HG02610 (cell line): Measurements from ENCODE around the gene NOS3.
"Not testable (repeated sequence)": the region's sequence is repeated elsewhere in the genome, so short reads cannot be mapped to it uniquely, and the experiment has no call there.

Source experiments
- ATAC-seq: cut with Tn5 transposase; IDR thresholded peaks from one replicate; pipeline ENCODE4 v1.9.1; 2021; ENCODE audit warnings: mild to moderate bottlenecking, moderate library complexity; ENCODE audit not compliant: unreplicated experiment

The NOS3 gene

DNA sequence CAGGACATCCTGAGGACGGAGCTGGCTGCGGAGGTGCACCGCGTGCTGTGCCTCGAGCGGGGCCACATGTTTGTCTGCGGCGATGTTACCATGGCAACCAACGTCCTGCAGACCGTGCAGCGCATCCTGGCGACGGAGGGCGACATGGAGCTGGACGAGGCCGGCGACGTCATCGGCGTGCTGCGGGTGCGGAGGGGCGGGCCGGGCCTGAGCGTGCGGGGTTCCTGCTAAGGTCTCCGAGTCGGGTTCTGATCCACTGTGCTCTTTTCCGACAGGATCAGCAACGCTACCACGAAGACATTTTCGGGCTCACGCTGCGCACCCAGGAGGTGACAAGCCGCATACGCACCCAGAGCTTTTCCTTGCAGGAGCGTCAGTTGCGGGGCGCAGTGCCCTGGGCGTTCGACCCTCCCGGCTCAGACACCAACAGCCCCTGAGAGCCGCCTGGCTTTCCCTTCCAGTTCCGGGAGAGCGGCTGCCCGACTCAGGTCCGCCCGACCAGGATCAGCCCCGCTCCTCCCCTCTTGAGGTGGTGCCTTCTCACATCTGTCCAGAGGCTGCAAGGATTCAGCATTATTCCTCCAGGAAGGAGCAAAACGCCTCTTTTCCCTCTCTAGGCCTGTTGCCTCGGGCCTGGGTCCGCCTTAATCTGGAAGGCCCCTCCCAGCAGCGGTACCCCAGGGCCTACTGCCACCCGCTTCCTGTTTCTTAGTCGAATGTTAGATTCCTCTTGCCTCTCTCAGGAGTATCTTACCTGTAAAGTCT lies 23.1 kb downstream of the NOS3 start:
- peak; percentile 43 for ATAC-seq

DNA sequence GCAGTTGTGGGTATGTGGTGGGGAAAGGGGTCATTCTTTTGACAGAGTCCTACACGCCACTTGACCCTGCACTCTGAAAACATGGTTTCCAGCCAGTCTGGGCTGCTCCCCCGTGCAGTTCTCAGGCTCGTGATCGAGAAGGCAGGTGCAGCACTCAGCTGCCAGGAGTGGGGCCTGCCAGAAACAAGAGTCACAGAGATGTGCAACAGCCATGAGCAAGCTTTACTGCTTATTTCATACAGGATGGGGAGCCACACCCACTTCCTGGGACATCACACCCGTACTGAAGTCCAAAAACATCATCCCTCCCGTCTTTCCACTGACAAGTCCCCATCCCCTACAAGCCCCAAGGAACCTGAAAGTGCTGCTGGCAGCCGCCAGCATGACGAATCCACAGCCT lies 24.1 kb downstream of the NOS3 start:
- ATAC-seq, result no peak

DNA sequence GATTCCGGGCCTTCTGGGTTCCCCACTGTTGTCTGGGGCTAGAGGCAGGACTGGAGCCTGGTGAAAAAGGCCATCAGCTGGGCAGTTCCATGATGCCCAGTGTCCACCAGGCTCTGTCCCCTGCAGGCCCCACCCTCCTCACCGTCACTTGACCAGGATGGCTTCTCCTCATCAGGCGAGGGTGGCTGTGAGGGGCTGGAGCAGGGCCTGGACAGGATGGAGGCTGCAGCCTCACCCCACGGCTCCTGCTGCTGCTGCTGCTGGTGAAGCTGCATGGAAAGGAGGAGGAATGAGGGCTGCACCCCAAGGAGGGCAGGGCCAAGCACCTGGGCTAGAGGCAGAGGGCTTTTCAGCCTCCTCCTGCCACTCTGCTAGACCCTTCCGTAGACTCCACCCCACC lies 25.1 kb downstream of the NOS3 start:
- no peak for ATAC-seq

DNA sequence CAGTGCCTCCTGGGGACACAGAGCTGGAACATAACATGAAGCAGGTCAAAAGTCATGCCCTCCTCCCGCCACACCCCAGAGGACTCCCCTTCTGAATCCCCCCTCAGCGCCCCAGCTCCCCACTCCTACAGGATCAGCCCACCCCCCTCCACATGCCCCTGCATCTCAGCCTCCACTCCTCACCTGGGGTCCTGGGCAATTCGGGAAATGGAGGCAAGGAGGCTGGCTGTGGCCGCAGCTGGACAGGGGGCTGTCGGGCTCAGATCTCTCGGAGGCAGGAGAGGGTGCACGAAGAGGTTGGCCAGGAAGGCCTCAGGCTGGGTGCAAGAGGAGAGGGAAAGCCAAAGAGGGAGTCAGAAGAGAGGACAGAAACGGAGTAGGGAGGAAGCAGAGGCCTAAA lies 25.7 kb downstream of the NOS3 start:
- no peak for ATAC-seq

DNA sequence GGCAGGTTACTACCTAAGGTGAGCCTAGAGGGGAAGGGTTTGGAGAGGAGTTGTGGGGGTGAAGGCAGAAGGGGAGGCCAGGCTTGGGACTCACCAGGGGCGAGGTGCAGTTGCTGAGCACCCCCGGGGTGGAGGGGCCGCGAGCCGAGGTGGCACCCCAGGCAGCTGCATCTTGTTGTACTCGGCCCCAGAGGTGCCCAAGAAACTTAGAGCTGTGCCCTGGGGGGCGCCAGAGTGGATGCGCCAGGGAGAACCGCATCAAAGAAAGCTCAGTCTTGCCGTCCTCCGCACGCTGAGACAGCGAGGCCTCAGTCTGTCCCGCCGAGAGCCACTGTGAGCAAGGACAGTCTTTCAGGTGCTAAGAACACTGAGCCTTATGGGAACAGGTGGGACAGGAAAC lies 26.1 kb downstream of the NOS3 start:
- ATAC-seq, result no peak

DNA sequence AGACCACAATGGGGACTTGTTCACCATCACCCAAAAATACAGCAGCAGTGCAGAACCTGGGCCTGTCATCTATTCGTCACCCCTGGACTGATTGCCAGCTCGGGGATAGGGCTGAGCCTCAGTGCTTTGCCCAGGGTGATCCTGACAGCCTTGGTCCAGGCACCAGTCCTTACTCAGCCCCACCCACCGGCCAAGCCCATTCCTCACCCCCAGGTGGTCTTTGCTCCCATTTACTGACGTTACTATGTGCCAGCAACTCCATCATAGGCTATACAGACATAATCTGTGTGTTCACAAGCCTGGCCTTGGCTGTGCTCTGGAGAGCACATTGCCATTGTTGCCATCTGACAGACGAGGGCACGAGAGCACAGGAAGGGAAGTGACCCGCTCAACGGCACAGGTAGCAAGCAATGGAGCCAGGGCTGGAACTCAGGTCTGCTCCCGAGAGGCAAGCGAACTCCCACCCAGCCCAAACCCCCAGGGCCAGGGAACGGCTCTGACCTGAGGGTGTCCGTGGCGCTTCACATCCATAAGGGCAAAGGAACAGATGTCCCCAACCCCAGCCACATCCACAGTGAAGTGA lies 26.6 kb downstream of the NOS3 start:
- ATAC-seq, result no peak

DNA sequence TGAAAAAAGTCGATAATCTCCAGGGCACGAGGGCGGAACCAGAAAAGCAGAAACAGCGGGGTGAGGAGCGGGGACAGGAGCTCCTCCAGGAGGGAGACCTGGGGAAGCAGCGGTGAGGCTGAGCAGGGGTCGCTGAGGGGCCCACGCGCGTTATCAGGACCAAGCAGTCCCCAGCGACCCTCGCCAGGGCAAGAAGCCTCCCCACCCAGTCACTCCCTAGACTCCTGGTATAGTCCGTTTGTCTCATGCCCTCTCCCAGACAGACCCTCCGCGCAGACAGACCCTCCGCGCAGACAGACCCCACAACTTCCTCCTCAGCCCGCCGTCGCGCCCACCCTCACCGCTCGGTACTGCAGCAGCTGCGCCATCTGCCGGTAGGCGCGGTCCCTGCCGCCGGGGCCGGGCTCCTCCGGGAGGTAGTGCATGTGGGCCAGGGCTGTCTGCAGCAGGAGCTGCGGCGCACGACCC lies 27.2 kb downstream of the NOS3 start:
- ATAC-seq, result peak; percentile 52

DNA sequence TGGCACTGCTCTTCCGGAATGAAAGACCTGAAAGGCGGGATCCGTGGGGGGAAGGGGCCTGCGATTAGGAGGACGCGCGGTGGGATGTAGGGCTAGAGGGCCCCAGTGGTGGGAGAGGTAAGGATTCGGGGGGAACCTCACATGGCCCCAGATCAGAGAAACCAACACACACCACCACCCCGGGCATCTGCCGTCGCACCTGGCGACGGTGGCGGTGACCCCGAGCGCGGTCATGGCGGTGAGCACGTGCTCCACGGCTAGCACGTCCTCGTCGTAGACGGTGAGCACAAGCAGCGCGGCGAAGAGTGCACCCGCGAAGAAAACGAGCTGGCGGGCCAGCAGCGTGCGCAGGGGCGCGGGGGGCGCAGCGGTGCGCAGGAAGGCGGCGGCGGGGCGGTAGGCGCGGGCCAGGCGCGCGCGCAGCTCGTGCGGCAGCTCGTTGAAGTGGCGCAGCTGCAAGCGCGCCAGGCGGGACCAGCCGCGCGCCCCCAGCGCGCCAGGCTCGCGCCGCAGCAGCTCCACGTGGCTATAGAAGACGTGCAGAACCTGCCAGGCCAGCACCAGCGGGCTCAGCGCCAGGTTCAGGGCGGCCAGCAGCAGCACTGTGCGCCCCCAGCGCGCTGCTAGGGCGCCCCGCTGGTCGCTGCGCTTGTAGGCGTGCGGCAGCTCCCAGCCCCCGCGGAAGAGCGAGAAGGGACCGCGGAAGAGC lies 27.8 kb downstream of the NOS3 start:
- ATAC-seq, result no peak

DNA sequence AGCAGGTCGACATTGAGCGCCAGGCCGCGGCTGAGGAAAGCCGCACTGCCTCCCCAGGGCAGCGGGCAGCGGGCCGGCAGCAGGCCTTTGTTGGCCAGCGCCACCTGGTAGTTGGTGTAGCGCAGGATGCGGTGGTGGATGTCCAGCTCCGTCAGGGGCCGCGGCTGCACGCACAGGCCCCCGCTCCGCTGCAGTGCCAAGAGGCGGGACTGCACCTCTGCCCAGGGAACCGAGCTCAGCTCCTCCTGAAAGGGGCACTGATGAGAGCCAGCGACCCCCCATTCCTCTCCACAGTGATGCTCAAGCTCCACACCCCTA lies 28.3 kb downstream of the NOS3 start:
- ATAC-seq, result no peak

DNA sequence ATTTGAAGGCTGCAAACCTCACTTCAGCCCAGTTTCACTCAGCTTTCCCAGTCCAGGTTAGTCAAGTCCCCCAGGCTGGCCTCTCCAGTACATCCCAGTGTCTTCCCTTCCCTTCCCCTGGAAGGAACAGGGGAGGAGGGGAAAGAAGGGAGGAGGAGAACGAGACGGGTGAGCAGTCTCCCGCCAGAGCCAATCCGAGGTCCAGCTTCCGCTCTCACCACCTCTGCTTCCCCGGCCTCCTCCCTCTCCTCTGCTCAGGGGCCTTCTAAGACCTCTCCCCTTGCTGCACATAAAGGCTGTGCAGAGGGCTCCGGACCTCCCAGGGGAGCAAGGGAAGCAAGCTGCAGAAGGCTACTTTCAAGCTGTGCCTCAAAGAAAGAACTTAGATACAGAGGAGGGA lies 29.4 kb downstream of the NOS3 start:
- no peak for ATAC-seq

DNA sequence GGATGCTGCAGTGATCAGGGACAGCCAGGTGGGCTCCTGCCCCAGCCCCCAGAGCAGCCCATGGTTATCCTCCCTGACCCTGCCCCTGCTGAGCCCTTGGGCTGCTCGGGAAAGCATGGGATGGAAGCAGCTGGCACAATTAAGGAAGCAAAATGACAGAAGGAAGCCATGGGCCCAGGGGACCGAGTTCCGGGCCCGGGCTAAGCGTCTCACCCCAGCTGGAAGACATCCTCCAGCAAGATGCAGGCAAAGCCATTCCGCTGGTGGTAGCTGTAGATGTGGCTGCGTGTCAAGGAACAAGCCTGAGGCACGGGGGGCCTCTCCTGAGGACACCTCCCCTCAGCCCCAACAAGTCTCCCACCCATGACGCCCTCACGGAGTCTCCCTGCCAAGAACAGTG lies 32.4 kb downstream of the NOS3 start:
- ATAC-seq, result no peak

DNA sequence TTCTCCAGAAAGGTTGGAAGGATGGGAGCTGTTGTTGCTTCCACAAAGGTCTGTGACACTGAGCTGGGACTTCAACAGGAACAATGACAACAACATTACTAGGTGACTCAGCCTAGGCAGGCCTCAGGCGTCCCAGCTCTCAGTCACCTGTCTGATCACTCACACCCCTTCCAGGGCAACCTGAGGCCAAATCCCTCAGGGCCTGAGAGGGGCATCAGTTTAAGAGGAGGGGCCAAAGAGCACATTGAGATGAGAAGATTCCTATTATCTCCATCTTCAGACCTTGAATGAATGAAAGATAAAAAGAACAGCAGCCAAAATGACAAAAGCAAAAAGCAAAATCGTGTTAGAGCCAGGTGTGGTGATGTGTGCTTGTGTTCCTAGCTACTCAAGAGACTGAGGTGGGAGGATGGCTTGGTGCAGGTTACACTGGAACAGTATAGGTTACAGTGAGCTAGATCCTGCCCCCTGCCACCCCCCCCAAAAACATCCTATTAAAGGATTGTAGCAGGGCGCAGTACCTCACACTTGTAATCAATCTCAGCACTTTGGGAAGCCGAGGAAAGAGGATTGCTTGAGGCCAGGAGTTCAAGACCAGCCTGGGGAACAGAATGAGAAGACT lies 33.7 kb downstream of the NOS3 start, which contains the start of gene ATG9B:
ATG9B (minus strand) TSS at position 60 of the 622 bp plus-strand sequence. CDS start 71 bp downstream, outside the sequence.
- no peak for ATAC-seq

DNA sequence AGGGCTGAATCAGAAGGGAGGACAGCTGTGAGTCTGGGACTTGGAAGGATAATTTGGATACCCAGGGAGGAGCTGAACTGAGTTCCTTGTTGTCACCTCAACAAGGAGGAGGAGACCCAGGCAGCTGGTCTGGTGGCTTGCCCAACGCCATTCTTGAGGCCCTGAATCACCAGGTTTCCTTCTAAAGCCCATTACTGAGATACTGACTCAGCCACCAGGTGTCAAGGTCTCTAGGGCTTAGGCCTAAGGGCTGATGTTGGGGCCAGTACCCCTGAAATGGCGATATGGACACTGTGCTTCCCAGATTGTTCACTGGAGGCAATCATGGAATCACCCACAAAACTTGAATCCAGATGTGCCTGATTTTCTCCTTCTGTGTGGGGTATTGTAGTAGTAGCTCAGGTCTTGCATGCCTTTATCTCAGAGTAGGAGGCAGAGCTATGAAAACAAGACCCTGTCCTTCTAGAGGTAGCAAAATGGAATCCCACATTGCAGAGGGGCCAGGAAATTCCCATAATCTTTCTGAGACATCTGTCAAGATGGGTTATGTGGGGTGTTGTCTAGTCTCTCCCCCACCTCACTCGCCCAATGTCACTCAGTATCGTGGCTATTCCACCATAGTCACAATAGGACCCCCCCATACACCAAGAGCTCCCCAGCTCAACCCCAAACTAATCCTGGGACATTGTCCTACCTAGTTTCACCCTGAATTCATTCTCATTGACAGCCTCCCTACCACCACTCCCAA lies 35.3 kb downstream of the NOS3 start:
- no peak for ATAC-seq

DNA sequence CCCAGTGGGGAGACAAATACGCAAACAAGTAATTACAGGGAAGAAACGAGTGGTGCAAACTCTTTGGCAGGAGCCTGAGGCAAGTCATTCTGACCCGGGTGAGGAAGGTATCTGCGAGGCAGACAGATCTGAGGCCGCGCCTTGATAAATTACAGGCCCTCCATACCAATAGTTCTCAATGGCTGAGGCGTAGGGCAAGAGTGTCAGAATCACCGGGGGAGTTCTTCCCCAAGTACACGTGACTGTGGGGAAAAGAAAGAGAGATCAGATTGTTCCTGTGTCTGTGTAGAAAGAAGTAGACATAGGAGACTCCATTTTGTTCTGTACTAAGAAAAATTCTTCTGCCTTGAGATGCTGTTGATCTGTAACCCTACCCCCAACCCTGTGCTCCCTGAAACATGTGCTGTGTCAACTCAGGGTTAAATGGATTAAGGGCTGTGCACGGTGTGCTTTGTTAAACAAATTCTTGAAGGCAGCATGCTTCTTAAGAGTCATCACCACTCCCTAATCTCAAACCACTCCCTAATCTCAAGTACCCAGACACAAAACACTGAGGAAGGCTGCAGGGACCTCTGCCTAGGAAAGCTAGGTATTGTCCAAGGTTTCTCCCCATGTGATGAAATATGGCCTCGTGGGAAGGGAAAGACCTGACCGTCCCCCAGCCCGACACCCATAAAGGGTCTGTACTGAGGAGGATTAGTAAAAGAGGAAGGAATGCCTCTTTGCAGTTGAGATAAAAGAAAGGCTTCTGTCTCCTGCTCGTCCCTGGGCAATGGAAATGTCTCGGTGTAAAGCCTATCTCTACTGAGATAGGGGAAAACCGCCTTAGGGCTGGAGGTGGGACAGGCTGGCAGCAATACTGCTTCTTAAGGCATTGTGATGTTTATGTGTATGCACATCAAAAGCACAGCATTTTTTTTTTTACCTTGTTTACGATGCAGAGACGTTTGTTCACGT lies 36.2 kb downstream of the NOS3 start:
- not testable (repeated sequence) for ATAC-seq

DNA sequence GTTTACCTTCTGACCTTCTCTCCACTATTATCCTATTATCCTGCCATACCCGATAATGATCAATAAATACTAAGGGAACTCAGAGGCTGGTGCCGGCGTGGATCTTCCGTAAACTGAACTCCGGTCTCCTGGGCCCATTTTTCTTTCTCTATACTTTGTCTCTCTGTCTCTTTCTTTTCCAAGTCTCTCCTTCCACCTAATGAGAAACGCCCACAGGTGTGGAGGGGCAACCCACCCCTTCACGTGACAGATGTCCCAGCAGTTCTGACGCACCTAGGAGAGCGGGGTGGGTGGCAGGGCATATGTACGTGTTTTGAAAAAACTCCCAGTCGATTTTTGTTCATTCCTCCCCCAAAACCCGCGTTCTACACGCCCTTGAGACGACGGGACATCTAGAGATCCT lies 36.9 kb downstream of the NOS3 start:
- ATAC-seq, result peak; percentile 1

DNA sequence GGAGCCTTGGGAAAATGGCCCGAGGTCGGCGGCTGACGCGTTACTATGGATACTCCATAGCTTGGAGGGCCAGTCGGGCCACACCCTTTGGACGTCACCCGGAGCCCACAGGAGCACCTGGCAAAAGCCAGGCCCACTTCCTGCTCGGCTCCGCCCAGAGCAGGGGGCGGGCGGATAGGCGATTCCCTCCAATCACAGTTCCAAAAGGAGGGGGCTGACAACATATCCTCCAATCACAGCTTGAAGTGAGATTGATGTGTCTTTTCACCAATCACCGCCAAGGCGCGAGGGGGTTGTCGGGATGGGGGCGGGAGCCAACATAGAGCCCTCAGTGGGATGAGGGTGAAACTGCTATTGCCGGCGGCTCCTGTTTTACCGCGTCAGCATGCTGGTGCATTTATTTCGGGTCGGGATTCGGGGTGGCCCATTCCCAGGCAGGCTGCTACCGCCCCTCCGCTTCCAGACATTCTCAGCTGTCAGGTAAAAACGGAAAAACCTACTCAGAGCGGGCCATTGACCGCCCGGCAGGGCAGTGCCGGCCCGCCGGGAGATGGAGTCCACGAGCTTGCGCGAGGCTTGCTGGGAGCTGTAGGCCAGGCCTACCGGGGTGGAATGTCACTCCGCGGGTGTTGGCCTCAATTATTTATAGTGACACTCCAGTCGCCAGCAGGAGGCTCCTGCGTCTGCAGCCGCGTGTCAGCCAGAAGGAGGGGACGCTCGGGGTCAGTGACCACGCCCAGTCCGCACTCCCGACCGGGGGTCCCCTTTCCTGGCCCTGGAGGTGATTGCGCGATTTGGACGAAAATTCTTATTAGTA lies 37.5 kb downstream of the NOS3 start, which contains the start of gene ABCB8:
ABCB8 (plus strand) TSS at position 320 of the 817 bp plus-strand sequence; CDS start at position 386, 66 bp downstream.
- ATAC-seq, result peak; percentile 98

DNA sequence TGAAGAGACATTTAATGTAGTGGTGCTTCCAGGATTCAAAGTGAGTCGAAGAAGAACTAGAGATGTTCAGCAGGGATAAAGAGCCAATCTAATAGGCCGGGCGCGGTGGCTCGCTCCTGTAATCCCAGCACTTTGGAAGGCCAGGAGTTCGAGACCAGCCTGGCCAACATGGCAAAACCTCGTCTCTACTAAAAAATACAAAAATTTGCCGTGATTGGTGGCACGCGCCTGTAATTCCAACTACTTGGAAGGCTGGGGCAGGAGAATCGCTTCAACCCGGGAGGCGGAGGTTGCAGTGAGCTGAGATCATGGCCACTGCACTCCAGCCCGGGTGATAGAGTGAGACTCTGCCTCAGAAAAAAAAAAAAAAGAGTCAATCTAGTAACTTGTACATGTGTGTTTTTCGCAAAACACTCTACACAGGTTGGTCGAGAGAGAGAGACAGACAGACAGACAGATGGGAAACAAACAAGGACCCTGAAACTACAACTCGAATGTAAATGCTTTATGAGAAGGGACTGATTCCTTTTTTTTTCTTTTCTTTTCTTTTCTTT lies 38.2 kb downstream of the NOS3 start:
- ATAC-seq, result no peak

DNA sequence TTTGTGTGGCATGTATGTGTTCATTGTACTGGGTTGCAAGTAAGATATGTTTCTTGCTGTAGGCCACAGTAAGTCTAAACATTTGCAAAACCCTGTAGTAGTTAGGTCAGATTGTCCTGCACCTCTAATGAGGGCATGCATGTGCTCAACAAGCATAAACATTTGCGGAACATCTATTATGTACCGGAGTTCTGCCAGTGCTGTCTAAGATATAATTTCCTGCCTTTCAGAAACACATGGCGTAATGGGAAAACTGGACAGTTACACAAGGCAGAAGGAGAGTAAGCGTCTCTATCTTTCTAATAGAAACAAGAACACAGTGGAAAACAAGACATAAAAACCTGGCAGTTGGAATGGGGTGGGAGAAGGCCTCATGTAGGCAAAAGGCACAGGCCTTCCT lies 40.2 kb downstream of the NOS3 start:
- no peak for ATAC-seq
